Adrenal gland (tissue), 5 donors: ENCODE data around the gene TMEM179.

Source experiments
- POLR2A ChIP-seq, 2 donors: fragments of 450-650 bp; IDR thresholded peaks; one replicate each; pipeline ENCODE4 v1.6.1; 2017; ENCODE audit warnings: antibody characterized with exemption in 2 of 2, mild to moderate bottlenecking in 2 of 2, moderate library complexity in 1 of 2
- TF ChIP-seq, protein P1 (sequence below), 6 experiments: fragments of 450-650 bp in 4 of 6; fragments of 200-600 bp in 2 of 6; sonication (generic) in 1 of 6; IDR thresholded peaks; 1 replicate in 5 of 6; 2 replicates in 1 of 6; pipeline versions ENCODE4 v1.5.1 to v1.8.0; 2016 to 2021; ENCODE audit warnings: antibody characterized with exemption in 6 of 6, mild to moderate bottlenecking in 2 of 6, moderate library complexity in 1 of 6
- donor health status: DM: no; HTN: no; CAD: no.

DNA sequence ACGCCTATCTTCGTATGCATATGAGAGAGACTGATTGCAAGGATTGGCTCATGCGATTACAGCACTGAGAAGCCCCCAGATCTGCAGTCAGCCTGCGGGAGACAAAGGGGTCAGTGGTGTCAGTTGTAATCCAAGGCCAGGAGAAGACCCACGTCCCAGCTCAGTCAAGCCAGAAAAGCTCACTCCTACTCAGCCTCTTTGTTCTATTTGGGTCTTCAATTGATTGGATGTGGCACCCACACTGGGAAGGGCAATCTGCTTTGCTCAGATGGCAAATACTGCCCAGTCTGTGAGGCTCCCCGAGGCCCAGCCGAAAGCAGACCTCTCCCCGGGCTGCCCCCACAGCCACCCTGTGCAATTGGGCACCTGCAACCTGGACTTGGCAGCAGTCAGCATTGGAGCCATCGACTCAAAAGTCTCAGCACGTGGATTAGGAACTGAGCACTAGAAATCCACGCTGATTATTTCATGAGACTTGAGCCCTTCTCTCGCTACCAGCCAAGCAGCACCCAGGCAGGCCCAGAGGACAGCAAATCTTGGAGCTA is 39.6 kb upstream of the TMEM179 start:
- TF ChIP-seq, protein P1, sequence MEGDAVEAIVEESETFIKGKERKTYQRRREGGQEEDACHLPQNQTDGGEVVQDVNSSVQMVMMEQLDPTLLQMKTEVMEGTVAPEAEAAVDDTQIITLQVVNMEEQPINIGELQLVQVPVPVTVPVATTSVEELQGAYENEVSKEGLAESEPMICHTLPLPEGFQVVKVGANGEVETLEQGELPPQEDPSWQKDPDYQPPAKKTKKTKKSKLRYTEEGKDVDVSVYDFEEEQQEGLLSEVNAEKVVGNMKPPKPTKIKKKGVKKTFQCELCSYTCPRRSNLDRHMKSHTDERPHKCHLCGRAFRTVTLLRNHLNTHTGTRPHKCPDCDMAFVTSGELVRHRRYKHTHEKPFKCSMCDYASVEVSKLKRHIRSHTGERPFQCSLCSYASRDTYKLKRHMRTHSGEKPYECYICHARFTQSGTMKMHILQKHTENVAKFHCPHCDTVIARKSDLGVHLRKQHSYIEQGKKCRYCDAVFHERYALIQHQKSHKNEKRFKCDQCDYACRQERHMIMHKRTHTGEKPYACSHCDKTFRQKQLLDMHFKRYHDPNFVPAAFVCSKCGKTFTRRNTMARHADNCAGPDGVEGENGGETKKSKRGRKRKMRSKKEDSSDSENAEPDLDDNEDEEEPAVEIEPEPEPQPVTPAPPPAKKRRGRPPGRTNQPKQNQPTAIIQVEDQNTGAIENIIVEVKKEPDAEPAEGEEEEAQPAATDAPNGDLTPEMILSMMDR (IDR thresholded peaks at IDR 0.05), result no peak
- no peak for TF ChIP-seq POLR2A (IDR thresholded peaks at IDR 0.05)
